ENCODE results near the gene TNIK.

DNA sequence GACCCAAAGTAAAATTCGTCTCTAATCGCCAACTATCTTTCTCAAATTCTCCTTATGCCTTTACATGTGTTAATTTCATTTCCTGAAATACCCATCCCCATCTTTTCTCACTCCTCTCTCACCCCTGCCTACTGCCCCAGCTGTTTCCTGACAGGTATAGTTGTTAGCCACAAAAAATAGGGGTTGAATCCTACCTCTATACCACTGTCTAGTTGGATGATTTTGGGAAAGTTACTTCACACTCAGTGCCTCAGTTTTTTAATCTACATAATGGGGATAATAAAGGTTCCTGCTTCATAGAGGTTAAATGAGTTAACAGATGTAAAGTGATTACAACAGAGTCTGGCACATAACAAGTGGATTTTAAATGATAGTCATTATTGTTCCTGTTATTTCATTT, 189.7 kb downstream of the TNIK start:
- TF ChIP-seq EZH2phosphoT487 (IDR thresholded peaks at IDR 0.05; ENCODE audit: low read depth): no peak
- TF ChIP-seq, protein P1, sequence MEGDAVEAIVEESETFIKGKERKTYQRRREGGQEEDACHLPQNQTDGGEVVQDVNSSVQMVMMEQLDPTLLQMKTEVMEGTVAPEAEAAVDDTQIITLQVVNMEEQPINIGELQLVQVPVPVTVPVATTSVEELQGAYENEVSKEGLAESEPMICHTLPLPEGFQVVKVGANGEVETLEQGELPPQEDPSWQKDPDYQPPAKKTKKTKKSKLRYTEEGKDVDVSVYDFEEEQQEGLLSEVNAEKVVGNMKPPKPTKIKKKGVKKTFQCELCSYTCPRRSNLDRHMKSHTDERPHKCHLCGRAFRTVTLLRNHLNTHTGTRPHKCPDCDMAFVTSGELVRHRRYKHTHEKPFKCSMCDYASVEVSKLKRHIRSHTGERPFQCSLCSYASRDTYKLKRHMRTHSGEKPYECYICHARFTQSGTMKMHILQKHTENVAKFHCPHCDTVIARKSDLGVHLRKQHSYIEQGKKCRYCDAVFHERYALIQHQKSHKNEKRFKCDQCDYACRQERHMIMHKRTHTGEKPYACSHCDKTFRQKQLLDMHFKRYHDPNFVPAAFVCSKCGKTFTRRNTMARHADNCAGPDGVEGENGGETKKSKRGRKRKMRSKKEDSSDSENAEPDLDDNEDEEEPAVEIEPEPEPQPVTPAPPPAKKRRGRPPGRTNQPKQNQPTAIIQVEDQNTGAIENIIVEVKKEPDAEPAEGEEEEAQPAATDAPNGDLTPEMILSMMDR (IDR thresholded peaks at IDR 0.05; ENCODE audit: low read depth, low read length): no peak
